ENCODE data around the gene CLK3. TPM values are rescaled to one million over a fixed set of nuclear protein-coding genes. Genes with fewer than 3 reads are reported as not detected.
"Not testable (repeated sequence)": the region's sequence is repeated elsewhere in the genome, so short reads cannot be mapped to it uniquely, and the experiment has no call there.

Gene CLK3
- total RNA-seq, 2 experiments from 2014 or later = 86.5 to 109 TPM

- no peaks in the 10 kb centered on the region; the same call in 1 of the 2 replicates for H4K20me1 ChIP-seq (ENCODE audit: insufficient read depth, low read length)
- no peak for TF ChIP-seq EZH2phosphoT487 (IDR thresholded peaks at IDR 0.05; ENCODE audit: borderline replicate concordance, low read depth, low read length)
- no peak for DNase-seq (ENCODE audit: low spot score)
- POLR2A ChIA-PET = no interaction called here
- intact Hi-C loops (cut with micrococcal nuclease; ENCODE audit: unreplicated experiment) = no loop called here
- no peaks in the 10 kb centered on the region for H3K9me3 ChIP-seq (ENCODE audit: low read length)
- no peaks in the 10 kb centered on the region for H3K9me2 ChIP-seq (ENCODE audit: insufficient read depth, low read length)
- H3K36me3 ChIP-seq (ENCODE audit: insufficient read depth, low read length) = peaks cover 96% of the 10 kb centered on the region
- H3K27ac ChIP-seq (ENCODE audit: low read depth, low read length, poor library complexity, severe bottlenecking) = no peak overlapping the region
- H2AFZ ChIP-seq (ENCODE audit: low read length) = no peak overlapping the region
- no peaks in the 10 kb centered on the region for H3K79me2 ChIP-seq (ENCODE audit: insufficient read depth, low read depth, low read length)
- no TSS peak for BruUV-seq (replicated peaks)
- no peak overlapping the region for H3K4me3 ChIP-seq (ENCODE audit: low read depth, low read length, poor library complexity, severe bottlenecking)
- CTCF ChIA-PET (ENCODE audit: unreplicated experiment) = no interaction called here
- peaks cover 26% of the 10 kb centered on the region for H3K4me1 ChIP-seq (ENCODE audit: insufficient read depth, low read length, poor library complexity, severe bottlenecking)
- H3K4me2 ChIP-seq (ENCODE audit: low read length) = no peak overlapping the region
Measured at GRCh38 chr15:74628199-74628598, 12.6 kb downstream of the CLK3 start.

GRCh38 chr15:74628949-74629348 is 13.3 kb downstream of the CLK3 start:
- intact Hi-C loops (cut with micrococcal nuclease; ENCODE audit: unreplicated experiment) = no loop called here
- no peak overlapping the region for H3K27ac ChIP-seq (ENCODE audit: low read depth, low read length, poor library complexity, severe bottlenecking)
- H3K36me3 ChIP-seq (ENCODE audit: insufficient read depth, low read length) = peaks cover 95% of the 10 kb centered on the region
- H3K9me2 ChIP-seq (ENCODE audit: insufficient read depth, low read length) = no peaks in the 10 kb centered on the region
- H3K4me2 ChIP-seq (ENCODE audit: low read length) = no peak overlapping the region
- H3K79me2 ChIP-seq (ENCODE audit: insufficient read depth, low read depth, low read length) = no peaks in the 10 kb centered on the region
- TF ChIP-seq EZH2phosphoT487 (IDR thresholded peaks at IDR 0.05; ENCODE audit: borderline replicate concordance, low read depth, low read length) (no peak), CTCF (conservative IDR thresholded peaks at IDR 0.05; ENCODE audit: low read length) (no peak)
- H4K20me1 ChIP-seq (ENCODE audit: insufficient read depth, low read length) = no peaks in the 10 kb centered on the region; the same call in 1 of the 2 replicates
- BruUV-seq (replicated peaks) = no TSS peak
- H3K4me3 ChIP-seq (ENCODE audit: low read depth, low read length, poor library complexity, severe bottlenecking) = no peak overlapping the region
- H3K9me3 ChIP-seq (ENCODE audit: low read length) = no peaks in the 10 kb centered on the region
- no peak overlapping the region for H2AFZ ChIP-seq (ENCODE audit: low read length)
- peaks cover 26% of the 10 kb centered on the region for H3K4me1 ChIP-seq (ENCODE audit: insufficient read depth, low read length, poor library complexity, severe bottlenecking)
- DNase-seq (ENCODE audit: low spot score) = no peak
- ChIA-PET CTCF (ENCODE audit: unreplicated experiment) (no interaction called here), POLR2A (no interaction called here)

DNA sequence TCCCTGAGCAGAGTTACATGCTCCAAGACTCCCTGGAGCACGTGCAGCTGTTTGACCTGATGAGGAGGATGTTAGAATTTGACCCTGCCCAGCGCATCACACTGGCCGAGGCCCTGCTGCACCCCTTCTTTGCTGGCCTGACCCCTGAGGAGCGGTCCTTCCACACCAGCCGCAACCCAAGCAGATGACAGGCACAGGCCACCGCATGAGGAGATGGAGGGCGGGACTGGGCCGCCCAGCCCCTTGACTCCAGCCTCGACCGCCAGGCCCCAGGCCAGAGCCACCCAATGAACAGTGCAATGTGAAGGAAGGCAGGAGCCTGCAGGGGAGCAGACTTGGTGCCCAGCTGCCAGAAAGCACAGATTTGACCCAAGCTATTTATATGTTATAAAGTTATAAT is 14.1 kb downstream of the CLK3 start:
- H3K9me3 ChIP-seq (ENCODE audit: low read length); POLR2A ChIA-PET; H3K4me2 ChIP-seq (ENCODE audit: low read length); H3K4me3 ChIP-seq (ENCODE audit: low read depth, low read length, poor library complexity, severe bottlenecking); DNase-seq (ENCODE audit: low spot score); BruUV-seq (replicated peaks); H3K27ac ChIP-seq (ENCODE audit: low read depth, low read length, poor library complexity, severe bottlenecking); H2AFZ ChIP-seq (ENCODE audit: low read length); intact Hi-C loops (cut with micrococcal nuclease; ENCODE audit: unreplicated experiment); H3K79me2 ChIP-seq (ENCODE audit: insufficient read depth, low read depth, low read length); H4K20me1 ChIP-seq (ENCODE audit: insufficient read depth, low read length); H3K9me2 ChIP-seq (ENCODE audit: insufficient read depth, low read length): not testable (repeated sequence)
- CTCF ChIA-PET (ENCODE audit: unreplicated experiment) = interaction anchor here (0.9 kb wide), 1 partner anchor 103 kb away, joined by 3 read pairs; no protein-coding TSS in a partner anchor
- peaks cover 26% of the 10 kb centered on the region for H3K4me1 ChIP-seq (ENCODE audit: insufficient read depth, low read length, poor library complexity, severe bottlenecking)
- H3K36me3 ChIP-seq (ENCODE audit: insufficient read depth, low read length) = peaks cover 95% of the 10 kb centered on the region

All from OCI-LY7 (cell line).